GM12892 (cell line): Measurements from ENCODE around the gene PSAP.

Experiments used
- POLR2A ChIP-seq: IDR thresholded peaks from 2 replicates; pipeline ENCODE4 v1.6.1; 2011; ENCODE audit warnings: low read depth, low read length, control low read depth
- TAF1 ChIP-seq: IDR thresholded peaks from 2 replicates; pipeline ENCODE4 v1.6.1; 2011; ENCODE audit warnings: low read depth, mild to moderate bottlenecking, control low read depth, low read length, borderline replicate concordance

- TF ChIP-seq POLR2A (no peak), TAF1 (no peak)
These were observed 9.4 kb upstream of the PSAP start for GRCh38 chr10:71860243-71861029.
